Mammary epithelial cell (primary cell): ENCODE results near the gene FPR3.

Experiments used
- EZH2 ChIP-seq: IDR thresholded peaks from 2 replicates; pipeline ENCODE4 v1.6.1; 2012; ENCODE audit warnings: low read length, inconsistent platforms, borderline replicate concordance
- TF ChIP-seq, protein P1 (sequence below), 2 donors: IDR thresholded peaks in 1 of 2; conservative IDR thresholded peaks in 1 of 2; 2 replicates each; pipeline ENCODE4 v1.5.1; 2011 to 2012; ENCODE audit warnings: inconsistent platforms in 2 of 2, low read length in 2 of 2, mild to moderate bottlenecking in 2 of 2, control low read depth in 1 of 2, low read depth in 1 of 2; ENCODE audit not compliant: insufficient read depth in 1 of 2; ENCODE audit errors: extremely low read depth in 1 of 2

DNA sequence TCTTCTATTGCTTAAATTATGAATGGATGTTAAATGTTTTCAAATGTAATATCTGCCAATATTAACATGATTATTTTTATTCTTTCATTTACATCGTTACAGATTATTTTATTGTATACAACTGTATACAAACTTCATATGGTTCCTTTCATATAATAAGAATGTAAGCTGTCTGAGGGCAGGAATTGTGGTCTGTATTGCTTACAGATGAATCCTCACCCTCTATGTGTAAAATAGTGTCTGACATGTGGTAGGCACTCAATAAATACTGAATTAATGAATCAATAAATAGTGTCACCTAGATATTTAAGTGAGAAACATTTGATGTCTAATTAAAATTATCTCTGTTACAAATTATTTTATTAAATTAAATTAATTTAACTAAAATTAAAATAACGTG lies 7.8 kb downstream of the FPR3 start:
- TF ChIP-seq, protein P1, sequence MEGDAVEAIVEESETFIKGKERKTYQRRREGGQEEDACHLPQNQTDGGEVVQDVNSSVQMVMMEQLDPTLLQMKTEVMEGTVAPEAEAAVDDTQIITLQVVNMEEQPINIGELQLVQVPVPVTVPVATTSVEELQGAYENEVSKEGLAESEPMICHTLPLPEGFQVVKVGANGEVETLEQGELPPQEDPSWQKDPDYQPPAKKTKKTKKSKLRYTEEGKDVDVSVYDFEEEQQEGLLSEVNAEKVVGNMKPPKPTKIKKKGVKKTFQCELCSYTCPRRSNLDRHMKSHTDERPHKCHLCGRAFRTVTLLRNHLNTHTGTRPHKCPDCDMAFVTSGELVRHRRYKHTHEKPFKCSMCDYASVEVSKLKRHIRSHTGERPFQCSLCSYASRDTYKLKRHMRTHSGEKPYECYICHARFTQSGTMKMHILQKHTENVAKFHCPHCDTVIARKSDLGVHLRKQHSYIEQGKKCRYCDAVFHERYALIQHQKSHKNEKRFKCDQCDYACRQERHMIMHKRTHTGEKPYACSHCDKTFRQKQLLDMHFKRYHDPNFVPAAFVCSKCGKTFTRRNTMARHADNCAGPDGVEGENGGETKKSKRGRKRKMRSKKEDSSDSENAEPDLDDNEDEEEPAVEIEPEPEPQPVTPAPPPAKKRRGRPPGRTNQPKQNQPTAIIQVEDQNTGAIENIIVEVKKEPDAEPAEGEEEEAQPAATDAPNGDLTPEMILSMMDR (conservative IDR thresholded peaks at IDR 0.05 in 1 of 2, IDR thresholded peaks at IDR 0.05 in 1 of 2; ENCODE audit: extremely low read depth in 1 of 2, insufficient read depth in 1 of 2, low read depth in 1 of 2, low read length in 2 of 2) = no peak
- TF ChIP-seq EZH2 = no peak
